Stomach smooth muscle (tissue), 2 donors: Measurements from ENCODE around the gene TARP.

Source experiments
- H3K27ac ChIP-seq: one replicate; pipeline ENCODE4 v1.7.0; 2013; ENCODE audit warnings: mild to moderate bottlenecking, low read length, inconsistent platforms
- H3K27me3 ChIP-seq, 2 donors: one replicate each; pipeline ENCODE4 v1.7.0; 2013; ENCODE audit warnings: low read length in 2 of 2; ENCODE audit not compliant: insufficient read depth in 2 of 2, control insufficient read depth in 1 of 2
- H3K36me3 ChIP-seq, 2 donors: one replicate each; pipeline ENCODE4 v1.7.0; 2013; ENCODE audit warnings: low read length in 2 of 2; ENCODE audit not compliant: control insufficient read depth in 2 of 2, insufficient read depth in 2 of 2
- H3K4me1 ChIP-seq: one replicate; pipeline ENCODE4 v1.7.0; 2013; ENCODE audit warnings: low read length; ENCODE audit not compliant: control insufficient read depth, insufficient read depth
- H3K4me3 ChIP-seq, 2 donors: one replicate each; pipeline ENCODE4 v1.7.0; 2013; ENCODE audit warnings: low read length in 2 of 2
- H3K9ac ChIP-seq, 2 donors: one replicate each; pipeline ENCODE4 v1.7.0; 2013; ENCODE audit warnings: low read length in 2 of 2, mild to moderate bottlenecking in 1 of 2
- H3K9me3 ChIP-seq, 2 donors: one replicate each; pipeline ENCODE4 v1.7.0; 2013; ENCODE audit warnings: low read length in 2 of 2; ENCODE audit not compliant: control insufficient read depth in 2 of 2
- donor health status: healthy.
- donor health status: Pancreatic carcinoma.

The TARP gene

GRCh38 chr7:38315410-38315809, 42.0 kb upstream of the TARP start:
- Histone ChIP-seq H3K4me1 (no peaks in the 10 kb centered on the region), H3K9me3 (no peaks in the 10 kb centered on the region), H3K36me3 (no peaks in the 10 kb centered on the region), H3K4me3 (no peak overlapping the region), H3K27ac (no peak overlapping the region), H3K27me3 (peaks cover 0 to 5% of the 10 kb centered on the region in 2 donors), H3K9ac (no peak overlapping the region)

- Histone ChIP-seq H3K4me1 (no peaks in the 10 kb centered on the region), H3K9me3 (no peaks in the 10 kb centered on the region), H3K27me3 (peaks cover 0 to 4% of the 10 kb centered on the region in 2 donors), H3K27ac (no peak overlapping the region), H3K9ac (no peak overlapping the region), H3K36me3 (no peaks in the 10 kb centered on the region), H3K4me3 (no peak overlapping the region)
These were observed 39.4 kb upstream of the TARP start for GRCh38 chr7:38312821-38313220.

GRCh38 chr7:38311329-38311937, 38.0 kb upstream of the TARP start:
- Histone ChIP-seq H3K27ac (no peak overlapping the region), H3K9me3 (no peaks in the 10 kb centered on the region), H3K4me3 (peak overlapping the region; percentile 44 to 60), H3K4me1 (no peaks in the 10 kb centered on the region), H3K27me3 (peaks cover 0 to 4% of the 10 kb centered on the region in 2 donors), H3K36me3 (no peaks in the 10 kb centered on the region), H3K9ac (no peak overlapping the region)

GRCh38 chr7:38310591-38311101, 37.2 kb upstream of the TARP start:
- H3K4me3 ChIP-seq = peak overlapping the region in 1 of 2 donors; percentile 44
- H3K9ac ChIP-seq = no peak overlapping the region
- no peaks in the 10 kb centered on the region for H3K4me1 ChIP-seq
- H3K27ac ChIP-seq = no peak overlapping the region
- peaks cover 0 to 4% of the 10 kb centered on the region in 2 donors for H3K27me3 ChIP-seq
- H3K9me3 ChIP-seq = no peaks in the 10 kb centered on the region
- no peaks in the 10 kb centered on the region for H3K36me3 ChIP-seq

GRCh38 chr7:38309555-38309954, 36.1 kb upstream of the TARP start:
- Histone ChIP-seq H3K9ac (no peak overlapping the region), H3K4me1 (no peaks in the 10 kb centered on the region), H3K27ac (no peak overlapping the region), H3K9me3 (no peaks in the 10 kb centered on the region), H3K27me3 (peaks cover 0 to 4% of the 10 kb centered on the region in 2 donors), H3K36me3 (no peaks in the 10 kb centered on the region), H3K4me3 (no peak overlapping the region)

GRCh38 chr7:38308140-38308539, 34.7 kb upstream of the TARP start:
- Histone ChIP-seq H3K9me3 (no peaks in the 10 kb centered on the region), H3K4me1 (no peaks in the 10 kb centered on the region), H3K27ac (no peak overlapping the region), H3K9ac (no peak overlapping the region), H3K27me3 (peaks cover 4% of the 10 kb centered on the region in 2 donors), H3K4me3 (no peak overlapping the region), H3K36me3 (no peaks in the 10 kb centered on the region)

- Histone ChIP-seq H3K27ac (no peak overlapping the region), H3K9me3 (no peaks in the 10 kb centered on the region), H3K36me3 (no peaks in the 10 kb centered on the region), H3K9ac (no peak overlapping the region), H3K27me3 (peaks cover 4% of the 10 kb centered on the region in 2 donors), H3K4me3 (no peak overlapping the region), H3K4me1 (no peaks in the 10 kb centered on the region)
These were observed 34.2 kb upstream of the TARP start for GRCh38 chr7:38307640-38308039.

GRCh38 chr7:38306914-38307313, 33.5 kb upstream of the TARP start:
- Histone ChIP-seq H3K27ac (no peak overlapping the region), H3K27me3 (peaks cover 4 to 5% of the 10 kb centered on the region in 2 donors), H3K36me3 (no peaks in the 10 kb centered on the region), H3K9ac (no peak overlapping the region), H3K4me1 (no peaks in the 10 kb centered on the region), H3K4me3 (no peak overlapping the region), H3K9me3 (no peaks in the 10 kb centered on the region)

- Histone ChIP-seq H3K27ac (no peak overlapping the region), H3K36me3 (no peaks in the 10 kb centered on the region), H3K27me3 (peaks cover 4% of the 10 kb centered on the region in 2 donors), H3K4me3 (no peak overlapping the region), H3K9ac (no peak overlapping the region), H3K9me3 (no peaks in the 10 kb centered on the region), H3K4me1 (no peaks in the 10 kb centered on the region)
These were observed 32.7 kb upstream of the TARP start for GRCh38 chr7:38306171-38306570.

GRCh38 chr7:38303866-38304265, 30.4 kb upstream of the TARP start:
- no peaks in the 10 kb centered on the region for H3K36me3 ChIP-seq
- no peak overlapping the region for H3K9ac ChIP-seq
- no peak overlapping the region for H3K4me3 ChIP-seq
- no peaks in the 10 kb centered on the region for H3K4me1 ChIP-seq
- H3K27ac ChIP-seq = no peak overlapping the region
- peaks cover 2 to 4% of the 10 kb centered on the region in 2 donors for H3K27me3 ChIP-seq
- no peaks in the 10 kb centered on the region for H3K9me3 ChIP-seq

GRCh38 chr7:38300175-38300574, 26.7 kb upstream of the TARP start:
- Histone ChIP-seq H3K27ac (no peak overlapping the region), H3K4me1 (no peaks in the 10 kb centered on the region), H3K27me3 (peaks cover 2 to 4% of the 10 kb centered on the region in 2 donors), H3K4me3 (no peak overlapping the region), H3K36me3 (no peaks in the 10 kb centered on the region), H3K9me3 (no peaks in the 10 kb centered on the region), H3K9ac (no peak overlapping the region)
